Motor neuron (in vitro differentiated cells): Measurements from ENCODE around the gene C11orf21. TPM values are rescaled to one million over a fixed set of nuclear protein-coding genes. Genes with fewer than 3 reads are reported as not detected.
A peak's percentile ranks its signal among the peaks of the same experiment; 100 is the strongest.

Source experiments
- ATAC-seq, 8 experiments: fragments of 200-7000 bp; cut with Tn5 transposase; replicated peaks in 6 of 8; 2 replicates each; pipeline ENCODE4 v1.8.0; 2021; ENCODE audit warnings: mild to moderate bottlenecking in 8 of 8, moderate library complexity in 8 of 8
- H3K27ac ChIP-seq, 2 donors: fragments of 250-450 bp; sonication (Bioruptor Pico); 2 replicates each; pipeline ENCODE4 v1.9.0; 2021; ENCODE audit warnings: antibody characterized with exemption in 2 of 2, mild to moderate bottlenecking in 2 of 2, moderate library complexity in 1 of 2
- H3K4me1 ChIP-seq, 2 donors: fragments of 250-450 bp; sonication (Bioruptor Pico); replicated peaks in 1 of 2; 2 replicates each; pipeline ENCODE4 v1.6.1; 2021; ENCODE audit warnings: antibody characterized with exemption in 2 of 2, mild to moderate bottlenecking in 2 of 2, moderate library complexity in 1 of 2
- H3K4me3 ChIP-seq, 5 donors: fragments of 250-450 bp; sonication (Bioruptor Pico); 2 replicates each; pipeline ENCODE4 v1.9.0; 2021; ENCODE audit warnings: antibody characterized with exemption in 5 of 5, mild to moderate bottlenecking in 5 of 5, moderate library complexity in 4 of 5
- WGBS, 10 experiments: fragments of 450-650 bp; shearing (Covaris generic); methylation state at CpG; one replicate each; pipeline ENCODE4 v1.0.0; 2022; 5-methylcytosine and 5-hydroxymethylcytosine counted together
- in situ Hi-C, 9 experiments: fragments of 400-800 bp; cut with MboI; loops; one replicate each; pipeline ENCODE4 v1.15.0; 2021; ENCODE audit warnings: low sequenced_read_pairs in 9 of 9, low pct_unique_long_range_greater_than_20kb in 2 of 9; ENCODE audit not compliant: unreplicated experiment in 9 of 9
- total RNA-seq, 8 experiments: library from RNA; unstranded; fragments of 300-600 nt; gene quantifications; 2 replicates each; pipeline versions ENCODE4 v1.2.3 to v1.2.4, GENCODE V29; 2022

C11orf21 gene
- total RNA-seq, 8 experiments from 2014 or later: 0.08 to 1.8 (median 0.38) TPM; not detected in 2

GRCh38 chr11:2304506-2305139 is 2.9 kb upstream of the C11orf21 start:
- H3K4me1 ChIP-seq: peaks cover 0 to 31% of the 10 kb centered on the region in 2 donors
- in situ Hi-C loops: loop anchor here in 1 of 9 experiments (25.0 kb wide), 1 partner anchor 108 kb away; the partner anchor contains the start of gene TSSC4
- no peak overlapping the region for H3K27ac ChIP-seq
- no peak overlapping the region for H3K4me3 ChIP-seq
- WGBS, 10 experiments: 80% methylated on average over 1 of the region's 14 CpGs; no CpG with 5 or more reads in 9 of the 10 experiments
- no peak for ATAC-seq

GRCh38 chr11:2303627-2304505 is 2.1 kb upstream of the C11orf21 start:
- in situ Hi-C loops: loop anchor here in 1 of 9 experiments (25.0 kb wide), 1 partner anchor 108 kb away; the partner anchor contains the start of gene TSSC4
- Histone ChIP-seq H3K4me1 (peaks cover 0 to 31% of the 10 kb centered on the region in 2 donors), H3K4me3 (no peak overlapping the region), H3K27ac (no peak overlapping the region)
- 40 to 80% (median 61%) methylated on average over 1 to 5 of the region's 15 CpGs; no CpG with 5 or more reads in 4 of the 10 experiments for WGBS, 10 experiments
- peak in 2 of 8 experiments; percentile 3 to 12 for ATAC-seq

DNA sequence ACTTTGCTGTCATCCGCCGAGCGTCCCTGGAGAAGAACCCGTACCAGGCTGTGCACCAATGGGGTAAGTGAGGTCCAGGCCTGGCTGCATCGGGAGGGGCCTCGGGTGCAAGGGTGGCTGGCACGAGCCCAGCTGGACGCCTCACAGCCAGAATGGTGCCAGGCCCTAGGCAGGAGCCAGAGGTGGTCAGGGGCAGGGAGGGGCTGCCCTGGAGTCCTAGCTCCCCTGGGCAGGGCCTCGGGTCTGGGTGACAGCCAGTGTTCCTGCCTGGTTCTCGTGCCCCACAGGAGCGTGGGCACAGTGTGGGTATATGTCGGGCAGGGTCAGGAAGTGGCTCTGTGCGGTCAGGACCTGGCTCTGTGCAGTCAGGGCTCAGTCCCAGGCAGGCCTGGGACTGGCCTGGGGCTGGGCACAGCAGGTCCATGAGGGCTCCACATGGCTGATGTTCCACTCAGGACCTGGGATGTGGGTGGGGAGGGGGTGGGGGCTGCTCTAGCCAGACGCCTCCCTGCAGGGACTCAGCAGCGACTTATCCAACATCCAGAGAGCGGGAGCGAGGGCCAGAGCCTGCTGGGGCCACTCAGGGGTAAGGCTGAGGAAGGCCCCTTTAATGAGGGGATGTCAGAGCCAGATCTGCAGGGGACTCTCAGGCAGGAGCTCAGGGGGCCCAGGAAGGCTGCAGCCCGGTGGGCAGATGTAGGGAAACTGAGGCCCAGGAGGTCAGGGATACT is 1.3 kb upstream of the C11orf21 start:
- Histone ChIP-seq H3K4me1 (peaks cover 0 to 31% of the 10 kb centered on the region in 2 donors), H3K4me3 (no peak overlapping the region), H3K27ac (no peak overlapping the region)
- WGBS, 10 experiments: 60 to 100% (median 94%) methylated on average over 1 to 7 of the region's 18 CpGs; no CpG with 5 or more reads in 4 of the 10 experiments
- ATAC-seq: no peak
- in situ Hi-C loops: loop anchor here in 1 of 9 experiments (25.0 kb wide), 1 partner anchor 109 kb away; the partner anchor contains the start of gene TSSC4

GRCh38 chr11:2302306-2302895 is 683 bp upstream of the C11orf21 start:
- Histone ChIP-seq H3K4me3 (no peak overlapping the region), H3K27ac (no peak overlapping the region), H3K4me1 (peaks cover 0 to 31% of the 10 kb centered on the region in 2 donors)
- WGBS, 10 experiments: 100% methylated on average over 3 of the region's 16 CpGs; no CpG with 5 or more reads in 9 of the 10 experiments
- ATAC-seq: peak in 5 of 8 experiments; percentile 21 to 47 (median 34)
- in situ Hi-C loops: loop anchor here in 1 of 9 experiments (25.0 kb wide), 1 partner anchor 110 kb away; the partner anchor contains the start of gene TSSC4

- Histone ChIP-seq H3K4me3 (no peak overlapping the region), H3K4me1 (peaks cover 0 to 22% of the 10 kb centered on the region in 2 donors), H3K27ac (no peak overlapping the region)
- in situ Hi-C loops: loop anchor here in 1 of 9 experiments (25.0 kb wide), 1 partner anchor 111 kb away; the partner anchor contains the start of gene TSSC4
- no peak for ATAC-seq
- WGBS, 10 experiments: 42 to 97% (median 77%) methylated on average over 3 to 7 of the region's 24 CpGs; no CpG with 5 or more reads in 6 of the 10 experiments
Observed at GRCh38 chr11:2300936-2301630, 635 bp downstream of the C11orf21 start.

- in situ Hi-C loops: loop anchor here in 1 of 9 experiments (25.0 kb wide), 1 partner anchor 112 kb away; the partner anchor contains the start of gene TSSC4
- peaks cover 0 to 20% of the 10 kb centered on the region in 2 donors for H3K4me1 ChIP-seq
Observed at GRCh38 chr11:2300290-2300935, 1.3 kb downstream of the C11orf21 start.

DNA sequence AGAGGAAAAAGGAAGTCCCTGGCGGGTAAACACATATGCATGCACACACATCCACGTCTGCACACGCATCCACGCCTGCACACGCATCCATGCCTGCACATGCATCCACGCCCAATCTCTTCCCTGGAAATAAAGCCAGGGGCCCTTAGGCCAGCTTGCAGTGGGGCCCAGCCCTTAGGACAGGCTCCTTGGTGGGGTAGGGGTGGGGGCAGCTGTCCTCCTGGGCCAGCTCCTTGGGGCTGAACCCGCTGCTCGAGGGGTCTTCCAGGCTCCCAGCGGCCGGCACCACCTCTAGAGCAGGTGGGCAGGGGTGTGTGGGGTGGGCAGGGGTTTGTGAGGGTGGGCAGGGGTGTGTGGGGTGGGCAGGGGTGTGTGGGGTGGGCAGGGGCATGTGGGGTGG is 1.9 kb downstream of the C11orf21 start:
- Histone ChIP-seq H3K4me3 (no peak overlapping the region), H3K4me1 (peaks cover 0 to 17% of the 10 kb centered on the region in 2 donors), H3K27ac (no peak overlapping the region)
- WGBS, 10 experiments: no CpG with 5 or more reads among the region's 10 CpGs
- in situ Hi-C loops: loop anchor here in 2 of 9 experiments (10.0 to 25.0 kb wide), 2 partner anchors 95 to 113 kb away; partner anchors contain the start of gene TSSC4 (in 1 of the 2)
- peak in 2 of 8 experiments; percentile 11 to 18 for ATAC-seq

More at GRCh38 chr11:2300290-2300935, 1.3 kb downstream of the C11orf21 start:
- no peak for ATAC-seq
- H3K4me3 ChIP-seq: no peak overlapping the region
- WGBS, 10 experiments: 70 to 92% (median 90%) methylated on average over 2 to 4 of the region's 19 CpGs; no CpG with 5 or more reads in 7 of the 10 experiments
- no peak overlapping the region for H3K27ac ChIP-seq

DNA sequence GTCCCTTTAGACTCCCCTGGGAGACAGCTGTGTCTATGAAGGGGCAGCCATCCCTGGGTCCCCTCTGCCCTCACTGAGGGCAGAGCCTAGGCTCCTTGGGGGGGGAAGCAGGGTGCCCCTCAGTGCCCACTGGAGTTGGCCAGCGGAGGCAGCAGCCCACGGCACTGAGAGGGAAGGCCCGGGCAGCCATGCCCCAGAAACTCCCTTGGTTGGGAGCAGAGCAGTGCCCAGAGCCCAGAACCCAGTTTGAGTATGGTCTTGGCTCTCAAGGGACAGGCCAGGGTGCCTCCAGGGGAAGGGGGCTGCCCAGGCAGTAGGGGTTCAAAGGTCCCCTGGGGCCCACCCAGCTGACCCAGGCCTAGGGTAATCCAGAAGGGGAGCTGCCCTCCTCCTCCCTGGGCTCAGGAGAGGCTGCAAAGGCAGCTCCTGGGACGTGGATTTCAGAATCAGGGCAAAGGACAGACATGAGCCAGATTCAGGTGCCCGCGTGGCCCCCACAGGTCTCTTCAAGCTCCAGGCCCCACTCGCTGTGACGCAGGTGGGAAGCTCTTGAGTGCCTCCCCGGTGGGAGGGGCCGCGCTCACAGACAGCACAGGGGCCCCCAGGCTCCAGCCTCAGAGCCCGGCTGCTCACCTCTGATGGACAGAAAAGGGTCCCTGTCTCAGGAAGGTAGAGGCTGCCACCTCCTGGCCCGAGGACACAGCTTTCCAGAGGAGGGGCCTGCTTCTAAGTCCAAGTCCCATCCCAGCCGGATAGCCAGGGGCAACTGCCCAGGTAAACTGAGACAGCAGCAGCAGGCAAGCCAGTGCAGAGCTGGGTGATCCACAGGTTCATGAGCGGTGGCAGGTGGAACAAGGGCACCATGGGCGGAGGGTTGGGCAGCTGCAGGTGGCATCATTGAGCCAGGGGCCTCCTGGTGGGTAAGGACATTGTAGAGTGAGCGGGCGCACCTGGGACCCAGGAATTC is 2.6 kb downstream of the C11orf21 start:
- peaks cover 0 to 16% of the 10 kb centered on the region in 2 donors for H3K4me1 ChIP-seq
- no peak overlapping the region for H3K4me3 ChIP-seq
- no peak overlapping the region for H3K27ac ChIP-seq
- peak; percentile 26 to 81 (median 46) for ATAC-seq
- in situ Hi-C loops: loop anchor here in 1 of 9 experiments (10.0 kb wide), 1 partner anchor 94 kb away; no protein-coding TSS in a partner anchor
- 20 to 100% (median 57%) methylated on average over 1 to 8 of the region's 18 CpGs; no CpG with 5 or more reads in 3 of the 10 experiments for WGBS, 10 experiments

GRCh38 chr11:2298131-2298794 is 3.5 kb downstream of the C11orf21 start:
- ATAC-seq: no peak
- Histone ChIP-seq H3K4me1 (peaks cover 0 to 9% of the 10 kb centered on the region in 2 donors), H3K4me3 (no peak overlapping the region), H3K27ac (no peak overlapping the region)
- WGBS, 10 experiments: 0 to 80% (median 46%) methylated on average over 1 to 5 of the region's 14 CpGs; no CpG with 5 or more reads in 4 of the 10 experiments
- in situ Hi-C loops: loop anchor here in 1 of 9 experiments (10.0 kb wide), 1 partner anchor 93 kb away; no protein-coding TSS in a partner anchor

DNA sequence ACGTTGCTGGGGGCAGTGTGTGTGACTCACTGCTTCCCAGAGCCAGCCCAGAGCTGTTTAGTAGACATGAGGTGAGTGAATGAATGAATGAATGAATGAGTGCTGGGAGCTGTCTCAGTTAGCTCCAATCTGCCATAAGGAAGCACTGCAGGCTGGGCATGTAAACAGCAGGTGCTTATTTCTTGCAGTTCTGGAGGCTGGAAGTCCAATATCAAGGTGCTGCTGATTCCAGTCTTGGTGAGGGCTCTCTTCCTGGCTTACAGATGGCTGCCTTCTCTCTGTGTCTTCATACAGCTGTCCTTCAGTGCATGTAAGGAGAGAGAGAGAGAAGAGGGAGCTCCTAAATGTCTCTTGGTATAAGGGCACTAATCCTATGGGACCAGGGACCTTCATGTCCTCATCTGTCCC is 4.1 kb downstream of the C11orf21 start:
- Histone ChIP-seq H3K4me3 (no peak overlapping the region), H3K4me1 (peaks cover 0 to 9% of the 10 kb centered on the region in 2 donors), H3K27ac (no peak overlapping the region)
- 0% methylated on average over 1 of the region's 1 CpG; no CpG with 5 or more reads in 8 of the 10 experiments for WGBS, 10 experiments
- in situ Hi-C loops: loop anchor here in 1 of 9 experiments (10.0 kb wide), 1 partner anchor 93 kb away; no protein-coding TSS in a partner anchor
- no peak for ATAC-seq
